HPDE6-E6E7 (cell line): Measurements from ENCODE around the gene ATP6V1G2.
A peak's percentile ranks its signal among the peaks of the same experiment; 100 is the strongest.

Source experiments
- DNase-seq: peaks from one replicate; pipeline ENCODE4 v3.0.0; 2011; ENCODE audit warnings: missing footprints; ENCODE audit errors: extremely low spot score

The ATP6V1G2 gene

DNA sequence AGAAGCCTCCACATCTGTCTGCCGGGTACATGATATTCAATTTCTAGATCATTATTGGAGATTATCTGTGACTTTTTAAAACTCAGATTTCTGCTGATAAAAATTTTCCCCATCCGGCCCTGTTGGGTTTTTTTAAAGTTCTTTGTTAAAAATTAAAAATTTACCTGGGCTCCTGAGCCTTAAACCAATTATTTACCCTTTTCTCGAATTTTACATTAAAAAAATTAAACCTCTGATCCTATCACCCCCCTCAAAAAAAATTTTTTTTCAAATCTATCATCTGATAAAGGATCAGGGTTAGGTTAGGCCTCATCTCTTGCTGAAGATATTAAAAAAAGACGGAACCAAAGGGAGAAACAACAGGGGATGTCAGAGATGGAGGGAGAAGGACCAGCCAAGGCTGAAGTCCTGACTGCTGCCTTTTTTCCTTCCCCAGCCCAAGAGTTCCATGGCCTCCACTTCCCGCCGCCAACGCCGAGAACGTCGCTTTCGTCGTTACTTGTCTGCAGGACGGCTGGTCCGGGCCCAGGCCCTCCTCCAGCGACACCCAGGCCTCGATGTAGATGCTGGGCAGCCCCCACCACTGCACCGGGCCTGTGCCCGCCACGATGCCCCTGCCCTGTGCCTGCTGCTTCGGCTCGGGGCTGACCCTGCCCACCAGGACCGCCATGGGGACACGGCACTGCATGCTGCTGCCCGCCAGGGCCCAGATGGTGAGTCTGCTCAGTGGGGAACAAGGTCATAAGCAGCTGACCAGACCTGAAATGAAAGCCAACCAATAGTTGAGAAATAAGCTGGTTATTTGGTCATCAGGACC is 1.5 kb upstream of the ATP6V1G2 start:
- no peak for DNase-seq

DNA sequence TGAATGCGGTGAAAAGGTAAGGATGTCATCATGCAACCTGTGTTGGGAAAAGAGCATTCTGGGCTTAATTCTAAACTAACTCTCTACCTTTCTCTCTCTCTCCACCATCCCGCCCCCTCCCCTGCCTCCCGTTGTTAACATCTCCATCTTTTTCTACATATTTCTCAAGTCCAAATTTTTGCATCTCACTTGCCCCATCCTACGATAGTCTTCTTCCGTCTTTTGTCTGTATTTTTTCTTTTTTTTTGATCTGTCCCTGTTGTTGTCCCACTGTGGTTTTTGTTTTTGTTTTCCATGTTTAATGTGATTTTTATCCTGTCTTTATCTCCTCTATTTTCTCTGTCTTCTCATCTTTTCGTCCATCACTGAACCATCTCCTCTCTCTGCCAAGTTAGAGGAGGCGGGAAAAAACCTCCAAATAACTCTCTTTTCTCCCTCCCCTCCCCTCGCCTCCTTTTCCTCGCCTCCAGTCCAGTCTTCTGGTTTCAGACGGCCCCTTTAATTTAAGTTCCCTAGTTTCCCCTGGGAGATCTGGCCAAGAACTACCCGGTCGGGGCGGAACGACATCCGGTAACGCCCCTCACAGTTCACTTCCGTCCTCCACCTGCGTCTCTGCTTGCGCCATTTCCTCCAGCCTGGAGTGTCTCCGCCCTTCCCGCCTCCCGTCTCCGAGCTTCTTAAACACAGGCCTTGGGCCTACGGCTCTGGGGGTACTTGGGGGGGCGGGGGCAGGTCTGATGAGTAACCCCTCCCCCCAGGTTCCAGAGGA is 734 bp upstream of the ATP6V1G2 start, which contains the start of gene NFKBIL1:
TSS of gene NFKBIL1 (plus strand) at position 651 of the 769 bp plus-strand sequence. CDS start at position 738, 87 bp downstream.
- peak; percentile 90 for DNase-seq

DNA sequence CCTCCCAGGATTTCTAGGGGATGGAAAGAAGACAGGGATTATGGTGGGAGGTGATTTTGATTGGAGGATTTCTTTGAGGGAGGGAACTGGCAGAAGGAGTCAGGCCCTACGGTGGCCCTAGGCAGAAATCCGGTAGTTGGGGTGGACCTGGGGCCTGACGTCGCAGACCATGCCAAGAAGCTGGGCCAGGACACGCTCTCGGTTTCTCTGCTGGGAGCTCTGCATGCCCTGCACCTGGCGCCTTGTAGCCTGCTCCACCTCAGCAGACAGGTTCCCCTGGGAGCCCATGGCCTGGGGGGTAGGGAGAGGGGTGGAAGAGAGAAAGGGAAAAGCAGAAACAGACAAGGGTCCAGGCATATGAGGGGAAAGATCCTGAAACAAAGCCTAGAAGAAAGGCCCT is 1.1 kb downstream of the ATP6V1G2 start:
- DNase-seq, result no peak

DNA sequence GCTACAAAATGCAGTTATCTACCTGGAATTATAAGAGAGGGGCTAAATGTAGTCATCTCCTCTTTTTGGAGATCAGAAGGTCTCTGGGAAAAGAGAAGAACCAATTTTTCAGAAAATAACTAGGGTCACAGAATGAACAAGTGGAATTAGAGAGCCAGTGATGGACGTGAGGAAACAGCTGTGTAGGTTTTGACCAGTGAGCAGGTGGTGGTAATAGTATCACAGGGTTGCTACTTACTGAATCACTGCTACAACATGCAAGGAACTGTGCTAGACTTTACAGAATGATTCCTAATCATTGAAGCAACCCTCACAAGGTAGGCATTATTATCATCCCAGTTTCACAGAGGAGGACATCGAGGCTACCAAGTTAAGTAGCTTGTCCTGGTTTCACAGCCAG is 1.7 kb downstream of the ATP6V1G2 start:
- no peak for DNase-seq

DNA sequence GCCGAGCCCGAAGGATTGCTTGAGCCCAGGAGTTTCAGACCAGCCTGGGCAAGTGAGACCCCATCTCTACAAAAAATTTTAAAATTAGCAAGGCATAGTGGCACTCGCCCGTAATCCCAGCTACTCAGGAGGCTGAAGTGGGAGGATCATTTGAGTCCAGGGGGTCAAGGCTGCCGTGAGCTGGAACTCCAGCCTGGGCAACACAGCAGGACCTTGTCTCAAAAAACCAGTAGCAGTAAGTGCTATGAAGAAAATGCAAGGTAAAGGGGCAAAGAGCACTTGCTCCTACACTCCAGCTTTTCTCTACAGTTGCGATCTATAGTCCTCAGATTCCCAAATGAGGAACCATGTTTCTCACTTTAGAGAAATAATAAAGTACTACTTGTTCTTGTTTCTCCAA is 2.8 kb downstream of the ATP6V1G2 start:
- DNase-seq, result no peak

DNA sequence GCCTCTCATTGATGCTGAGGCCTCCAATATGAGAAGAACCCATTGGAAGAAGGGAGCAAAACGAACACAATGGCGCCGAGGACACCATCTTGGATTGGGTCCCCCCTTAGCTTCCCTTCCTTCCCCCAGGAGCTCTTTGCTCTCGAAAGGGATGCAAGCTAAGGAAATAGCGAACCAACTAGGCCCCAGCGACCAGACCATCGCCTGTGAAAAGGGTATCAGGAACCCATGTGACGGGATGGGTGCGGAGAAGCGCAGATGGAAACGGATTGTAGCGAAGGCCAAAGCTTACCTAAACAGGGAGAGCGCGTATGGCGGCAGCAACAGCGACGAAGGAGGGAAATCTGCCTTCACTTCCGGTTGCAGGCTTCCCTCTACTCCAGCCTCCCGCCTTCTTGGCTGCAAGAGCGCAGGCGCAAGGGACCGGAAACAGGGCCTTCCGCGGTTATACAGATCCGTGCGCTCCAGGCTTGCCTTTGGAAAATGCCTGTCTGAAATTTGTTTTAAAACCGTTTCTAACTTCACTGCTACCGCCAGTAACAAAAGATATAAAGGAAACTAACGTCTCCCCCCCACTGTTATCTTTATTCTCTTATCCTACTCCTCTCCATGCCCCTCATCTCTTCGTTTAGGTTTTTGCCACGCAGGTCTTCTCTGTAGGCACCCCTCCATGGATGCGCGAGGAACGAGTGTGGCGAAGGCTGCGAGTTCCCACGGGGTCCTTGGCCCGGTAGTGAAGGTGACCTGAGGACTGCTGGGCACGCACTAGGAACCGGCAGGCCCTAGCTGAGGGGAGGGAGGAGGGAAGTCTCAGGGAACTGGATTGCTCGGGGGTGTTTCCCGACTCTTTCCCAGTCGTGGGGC is 4.5 kb downstream of the ATP6V1G2 start, which contains the start of gene DDX39B:
TSS of gene DDX39B (minus strand) at position 346 of the 864 bp plus-strand sequence. CDS start 1,471 bp downstream, outside the sequence.
- DNase-seq, result peak; percentile 93

DNA sequence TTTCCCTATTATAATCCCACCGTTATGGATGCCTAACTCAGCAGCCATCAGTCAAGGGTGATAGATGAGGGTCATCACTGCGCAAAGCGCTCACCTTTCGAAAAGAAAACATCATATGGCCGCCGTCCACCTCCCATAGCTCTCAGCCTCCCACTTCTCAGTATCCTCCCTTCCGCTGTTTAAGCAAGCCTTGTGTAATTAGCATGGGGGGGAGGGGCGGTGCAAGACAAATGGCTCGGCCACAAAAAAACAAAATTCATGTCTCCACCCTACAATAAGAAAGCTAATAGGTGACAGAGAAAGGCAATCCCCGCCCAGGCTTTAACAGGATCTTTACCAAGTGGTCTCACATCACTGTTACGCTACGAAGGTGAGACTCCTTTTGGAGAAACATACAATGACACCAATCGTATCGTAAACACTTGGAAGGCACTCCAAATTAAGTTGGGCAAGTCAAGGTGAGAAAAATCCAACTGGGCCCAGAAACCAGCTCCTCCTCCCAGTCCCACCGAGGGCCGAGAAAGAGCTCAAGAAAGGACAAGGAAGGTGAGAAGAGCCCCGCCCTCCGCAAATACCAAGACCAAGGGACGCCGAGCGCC is 5.2 kb downstream of the ATP6V1G2 start:
- no peak for DNase-seq

DNA sequence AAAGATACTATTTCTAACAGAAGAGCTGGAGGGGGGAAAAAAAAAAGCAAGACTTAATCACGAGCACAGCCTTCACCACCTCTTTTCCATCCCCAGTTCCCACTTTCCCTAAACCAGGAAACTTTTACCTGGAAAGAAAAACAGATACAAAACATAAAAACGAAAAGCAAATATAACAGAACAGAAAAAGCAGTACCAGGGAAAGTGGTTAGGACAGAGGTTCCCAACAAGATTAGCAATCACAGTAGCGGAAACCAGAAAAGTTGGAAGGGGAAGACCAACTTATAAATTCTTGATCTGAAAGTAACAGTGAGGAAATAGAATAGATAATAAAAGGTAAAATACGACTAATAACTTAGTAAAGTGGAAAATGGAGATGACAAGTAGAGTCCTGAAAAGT is 5.8 kb downstream of the ATP6V1G2 start:
- DNase-seq, result no peak

DNA sequence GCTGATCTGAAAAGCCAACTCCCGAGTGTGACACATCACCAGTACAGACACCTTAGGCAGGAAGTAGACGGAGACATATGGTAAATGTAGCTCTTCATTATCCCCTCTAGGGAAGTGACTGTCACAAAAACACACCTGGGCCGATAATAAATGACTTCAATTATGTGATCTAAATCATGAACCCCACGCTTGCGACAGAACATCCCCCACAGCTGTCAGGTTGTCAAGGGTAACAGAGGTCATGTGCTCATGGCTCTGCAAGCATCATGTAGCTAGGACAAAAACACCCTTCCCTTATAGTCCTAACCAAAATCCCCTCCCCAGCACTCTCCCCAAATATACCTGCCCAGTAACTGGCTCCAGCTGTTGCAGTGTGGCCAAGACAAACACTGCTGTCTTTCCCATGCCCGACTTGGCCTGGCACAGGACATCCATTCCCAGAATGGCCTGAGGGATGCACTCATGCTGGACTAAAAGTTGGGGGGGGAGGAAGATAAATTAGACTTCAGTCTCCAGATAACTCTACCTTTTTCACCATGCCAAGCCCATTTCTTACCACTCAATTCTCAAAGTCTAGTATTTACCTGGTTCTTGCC is 7.5 kb downstream of the ATP6V1G2 start:
- no peak for DNase-seq

DNA sequence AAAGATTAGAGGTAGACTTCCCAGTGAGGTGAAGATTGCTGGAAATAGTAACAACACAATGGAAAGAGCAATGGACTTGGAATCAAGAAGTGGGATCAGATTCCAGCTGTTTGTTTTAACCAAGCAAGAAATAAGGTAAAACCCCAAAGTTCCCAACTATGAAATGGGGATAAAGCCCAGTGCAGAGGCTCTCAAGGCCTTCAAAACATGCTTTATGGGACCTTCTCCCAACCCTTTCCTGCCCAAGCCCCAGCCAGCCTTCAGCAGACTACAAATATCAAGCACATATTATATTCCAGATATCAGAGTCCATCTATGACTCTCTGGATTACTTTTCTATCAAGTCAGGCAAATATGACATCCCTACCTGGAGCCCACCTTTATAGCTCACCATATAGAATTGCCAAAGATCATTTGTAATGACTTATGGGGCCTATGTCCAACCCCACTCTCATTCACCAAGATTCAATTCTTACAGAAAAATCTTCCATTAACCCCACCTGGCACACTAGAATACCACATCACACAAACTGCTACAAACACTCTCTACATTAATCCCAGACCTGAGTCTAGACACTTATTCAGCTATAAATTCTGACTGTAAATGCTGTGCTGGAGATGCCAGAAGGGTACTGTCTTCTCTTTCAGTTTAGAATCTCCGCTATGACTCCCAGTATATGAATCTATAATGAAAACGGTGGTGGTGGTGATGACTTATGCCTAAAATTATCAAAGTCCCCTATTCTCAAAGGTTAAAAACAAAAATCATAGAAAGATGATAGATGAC is 10.7 kb downstream of the ATP6V1G2 start:
- DNase-seq, result no peak

DNA sequence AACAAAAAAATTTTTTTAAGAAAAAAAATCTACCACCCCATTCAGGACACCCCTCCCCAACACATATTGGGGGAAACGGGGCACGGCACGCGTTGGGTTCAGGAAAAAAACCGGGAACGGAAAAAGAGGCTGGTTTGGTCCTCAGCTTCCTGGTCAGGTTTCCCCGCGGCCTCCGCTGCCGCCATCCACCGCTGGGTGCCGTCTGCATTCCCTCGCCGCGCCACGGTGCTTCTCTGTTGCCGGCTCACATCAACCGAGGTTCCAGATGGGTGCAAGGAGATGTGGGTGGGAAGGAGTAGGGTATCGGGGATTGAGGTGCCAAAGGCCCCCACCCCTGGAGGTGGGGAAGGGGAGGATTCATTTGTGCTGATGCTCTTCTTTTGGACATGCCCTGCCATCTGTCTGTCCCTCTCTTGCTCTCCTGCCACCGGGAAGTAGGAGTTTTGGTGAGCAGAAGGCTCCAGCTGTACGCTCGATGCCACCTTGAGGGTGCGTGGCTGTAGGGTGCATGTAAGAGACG is 11.8 kb downstream of the ATP6V1G2 start:
- no peak for DNase-seq

DNA sequence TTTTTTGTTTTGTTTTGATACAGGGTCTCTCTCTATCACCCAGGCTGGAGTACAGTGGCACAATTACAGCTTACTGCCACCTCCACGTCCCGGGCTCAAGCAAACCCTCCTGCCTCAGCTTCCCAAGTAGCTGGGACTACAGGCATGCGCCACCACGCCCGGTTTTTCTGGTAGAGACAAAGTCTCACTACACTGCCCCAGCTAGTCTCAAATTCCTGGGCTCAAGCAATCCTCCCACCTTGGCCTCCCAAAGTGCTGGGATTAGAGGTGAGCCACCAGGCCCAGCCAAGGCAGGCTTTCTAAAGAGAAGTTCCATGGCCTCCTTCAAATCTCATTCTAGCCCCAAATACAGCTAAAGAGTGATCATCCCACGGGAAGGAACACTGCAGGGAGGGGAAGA is 12.4 kb downstream of the ATP6V1G2 start:
- DNase-seq, result no peak

DNA sequence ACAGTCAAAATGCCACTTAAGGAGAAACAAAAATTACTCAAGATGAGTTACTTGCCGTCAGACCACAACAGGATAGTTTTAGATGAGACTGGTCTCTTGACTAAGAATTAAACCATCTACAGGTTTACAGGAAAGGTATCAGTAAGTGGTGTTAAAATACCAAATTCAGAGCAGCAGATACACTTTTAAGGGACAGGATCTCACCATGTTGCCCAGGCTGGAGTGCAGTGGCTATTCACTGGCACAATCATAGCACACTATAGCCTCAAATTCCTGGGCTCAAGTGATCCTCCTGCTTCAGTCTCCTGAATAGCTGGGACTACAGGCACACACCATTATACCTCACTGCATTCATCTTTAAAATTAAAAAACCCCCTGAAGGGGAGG is 13.0 kb downstream of the ATP6V1G2 start:
- DNase-seq, result no peak

DNA sequence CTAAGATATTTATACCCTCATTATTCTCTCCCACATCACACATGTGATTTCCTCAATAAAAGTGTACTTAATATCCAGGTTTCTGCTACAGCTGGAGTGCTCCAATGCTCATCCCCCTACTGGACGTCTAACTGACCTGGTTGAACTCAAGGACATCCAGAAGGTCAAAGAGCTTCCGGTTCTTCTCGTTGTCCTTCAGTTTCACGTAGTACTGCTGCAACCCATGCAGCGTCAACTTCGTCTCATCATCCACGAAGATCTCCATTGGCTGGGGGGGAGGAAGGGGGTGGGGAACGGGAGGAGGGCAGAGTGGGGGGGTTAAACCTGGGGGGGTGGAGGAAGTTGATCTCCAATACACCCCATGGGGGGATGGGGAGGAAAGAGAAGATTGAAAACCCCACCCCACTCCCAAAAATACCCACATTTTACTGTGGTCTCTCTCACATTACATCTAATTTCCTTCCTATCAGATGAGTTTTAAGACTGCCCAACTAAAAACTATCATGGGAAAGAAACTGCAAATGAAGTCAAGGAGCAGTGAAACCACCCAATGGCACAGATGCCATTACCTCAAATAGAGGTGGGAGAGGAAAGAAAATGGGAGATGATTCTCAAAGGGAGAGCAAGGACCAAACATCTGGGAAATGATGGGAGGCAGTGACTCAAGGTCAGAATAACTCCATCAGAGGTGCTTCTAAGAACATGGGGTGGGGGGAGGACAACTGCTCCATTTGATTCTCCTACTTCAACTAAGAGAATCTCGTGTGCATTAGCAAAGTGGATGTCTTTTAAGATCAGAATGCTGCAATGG is 13.6 kb downstream of the ATP6V1G2 start:
- DNase-seq, result no peak

DNA sequence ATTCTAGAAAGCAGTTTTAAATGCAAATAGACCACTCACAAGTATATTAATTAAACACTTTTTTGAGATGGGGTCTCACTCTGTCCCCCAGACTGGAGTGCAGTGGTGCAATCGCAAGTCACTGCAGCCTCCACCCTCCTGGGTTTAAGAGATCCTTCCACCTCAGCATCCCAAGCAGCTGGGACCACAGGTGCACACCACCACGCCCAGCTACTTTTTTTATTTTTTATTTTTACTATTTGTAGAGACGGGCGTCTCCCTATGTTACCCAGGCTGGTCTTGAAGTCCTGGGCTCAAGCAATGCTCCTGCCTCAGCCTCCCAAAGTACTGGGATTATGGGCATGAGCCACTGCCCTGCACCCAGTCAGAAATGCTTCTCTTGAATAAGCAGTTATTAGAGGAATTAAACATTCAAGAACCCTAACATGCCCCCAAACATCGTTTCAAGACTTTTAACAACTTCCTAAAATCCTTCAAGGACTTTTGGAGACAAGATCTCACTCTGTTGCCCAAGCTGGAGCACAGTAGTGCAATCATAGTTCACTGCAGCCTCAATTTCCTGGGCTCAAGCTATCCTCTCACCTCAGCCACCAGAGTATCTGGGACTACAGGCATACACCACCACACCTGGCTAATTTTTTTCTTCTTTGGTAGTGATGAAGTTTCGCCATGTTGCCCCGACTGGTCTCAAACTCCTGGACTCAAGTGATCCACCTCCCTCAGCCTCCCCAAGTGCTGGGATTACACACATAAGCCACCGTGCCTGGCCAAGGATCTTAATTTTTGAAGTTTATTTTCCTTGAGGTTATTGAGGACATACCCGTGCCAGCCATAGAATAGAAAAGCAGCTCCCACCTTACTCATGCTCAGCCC is 14.4 kb downstream of the ATP6V1G2 start:
- no peak for DNase-seq

DNA sequence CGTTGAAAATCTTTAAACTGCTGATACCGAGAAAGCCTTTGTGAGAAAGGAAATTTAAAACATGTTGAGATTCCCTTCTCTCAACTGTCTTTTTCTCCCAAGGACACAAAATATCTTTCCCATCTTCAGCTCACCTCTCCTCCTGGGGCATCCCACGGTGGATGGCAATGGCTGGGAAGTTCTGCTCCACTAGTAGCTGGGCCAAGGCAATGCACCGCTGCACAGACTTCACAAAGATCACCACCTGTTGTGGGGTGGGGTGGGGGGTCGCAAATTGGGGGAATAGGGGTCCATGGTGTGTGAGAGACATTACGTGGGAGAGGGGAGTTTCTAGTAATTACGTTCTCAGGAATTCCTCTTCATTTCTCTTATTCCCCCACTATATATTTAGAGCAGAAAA is 15.2 kb downstream of the ATP6V1G2 start:
- DNase-seq, result no peak

DNA sequence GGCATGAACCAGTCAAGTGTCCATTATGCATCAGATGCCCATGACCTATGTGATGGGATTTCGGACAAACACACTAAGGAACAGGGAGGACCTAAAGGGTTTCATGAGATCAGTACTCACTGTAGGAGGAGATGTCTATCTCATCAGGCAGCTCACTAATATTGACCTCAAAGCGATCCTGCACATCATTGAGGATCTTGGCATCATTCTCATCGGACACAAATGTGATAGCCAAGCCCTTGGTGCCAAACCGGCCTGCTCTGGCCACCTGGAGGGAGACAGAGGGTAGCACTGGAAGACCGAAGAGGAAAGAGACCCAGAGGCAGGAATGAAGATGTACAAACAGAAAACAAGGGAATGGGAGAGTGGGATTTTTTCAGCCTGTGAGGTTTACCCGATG is 15.7 kb downstream of the ATP6V1G2 start:
- no peak for DNase-seq
